Gastrocnemius medialis (tissue), 4 donors: ENCODE measurements around the gene ARHGAP22.

ENCODE experiments used
- POLR2A ChIP-seq, 2 donors: fragments of 450-650 bp; IDR thresholded peaks; one replicate each; pipeline ENCODE4 v1.6.1; 2017; ENCODE audit warnings: antibody characterized with exemption in 2 of 2, mild to moderate bottlenecking in 2 of 2, moderate library complexity in 2 of 2
- TF ChIP-seq, protein P1 (sequence below), 5 experiments: fragments of 450-650 bp in 3 of 5; fragments of 200-600 bp in 2 of 5; sonication (generic) in 2 of 5; IDR thresholded peaks in 4 of 5; conservative IDR thresholded peaks in 1 of 5; 1 replicate in 4 of 5; 2 replicates in 1 of 5; pipeline ENCODE4 v1.5.1; 2016 to 2019; ENCODE audit warnings: antibody characterized with exemption in 5 of 5, mild to moderate bottlenecking in 3 of 5, moderate library complexity in 3 of 5

DNA sequence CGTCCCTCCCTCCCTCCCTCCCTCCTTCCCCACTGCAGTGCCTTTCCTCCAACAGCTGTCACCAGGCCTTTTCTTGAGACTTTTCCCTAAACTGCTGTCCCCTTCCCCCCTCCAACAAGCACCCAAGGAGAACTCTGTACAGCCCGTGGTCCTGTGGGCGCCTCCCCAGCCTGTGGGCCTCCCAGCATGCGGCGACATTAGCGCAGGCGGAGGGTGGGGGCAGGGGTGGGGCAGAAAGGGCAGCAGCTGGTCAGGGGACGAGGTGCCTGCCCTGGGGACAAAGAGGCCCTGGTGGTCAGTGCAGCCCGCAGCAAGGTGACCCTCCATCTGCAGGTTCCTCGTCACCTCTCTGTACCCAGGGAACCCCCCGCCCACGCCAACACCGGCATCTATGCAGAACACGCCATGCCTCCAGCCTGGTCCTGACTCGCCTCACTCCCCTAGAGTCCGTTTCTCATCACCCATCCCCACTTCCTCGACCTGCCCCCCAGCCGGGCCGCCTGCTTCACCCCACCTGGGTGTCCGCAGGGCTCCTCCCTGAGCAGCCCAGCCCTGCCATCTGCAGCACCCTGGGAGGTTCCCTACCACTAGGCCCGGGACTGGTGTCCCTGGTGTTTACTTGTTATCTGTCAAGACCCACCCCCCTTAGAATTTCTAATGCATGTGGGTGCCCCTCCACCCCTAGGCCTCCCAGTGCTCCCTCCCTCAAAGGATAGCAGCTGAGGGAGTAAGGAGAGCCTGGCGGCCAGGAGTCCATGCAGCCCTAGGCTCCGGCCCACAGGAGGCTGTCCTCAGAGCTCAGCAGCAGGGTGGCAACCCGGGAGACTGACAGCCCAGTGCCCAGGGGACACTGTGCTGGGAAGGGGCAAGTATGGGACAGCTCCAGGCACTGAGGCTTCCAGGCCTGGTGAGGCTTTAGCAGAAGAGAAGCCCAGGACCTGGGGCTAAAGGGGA is 147.8 kb downstream of the ARHGAP22 start:
- no peak for TF ChIP-seq POLR2A (IDR thresholded peaks at IDR 0.05)
- TF ChIP-seq, protein P1, sequence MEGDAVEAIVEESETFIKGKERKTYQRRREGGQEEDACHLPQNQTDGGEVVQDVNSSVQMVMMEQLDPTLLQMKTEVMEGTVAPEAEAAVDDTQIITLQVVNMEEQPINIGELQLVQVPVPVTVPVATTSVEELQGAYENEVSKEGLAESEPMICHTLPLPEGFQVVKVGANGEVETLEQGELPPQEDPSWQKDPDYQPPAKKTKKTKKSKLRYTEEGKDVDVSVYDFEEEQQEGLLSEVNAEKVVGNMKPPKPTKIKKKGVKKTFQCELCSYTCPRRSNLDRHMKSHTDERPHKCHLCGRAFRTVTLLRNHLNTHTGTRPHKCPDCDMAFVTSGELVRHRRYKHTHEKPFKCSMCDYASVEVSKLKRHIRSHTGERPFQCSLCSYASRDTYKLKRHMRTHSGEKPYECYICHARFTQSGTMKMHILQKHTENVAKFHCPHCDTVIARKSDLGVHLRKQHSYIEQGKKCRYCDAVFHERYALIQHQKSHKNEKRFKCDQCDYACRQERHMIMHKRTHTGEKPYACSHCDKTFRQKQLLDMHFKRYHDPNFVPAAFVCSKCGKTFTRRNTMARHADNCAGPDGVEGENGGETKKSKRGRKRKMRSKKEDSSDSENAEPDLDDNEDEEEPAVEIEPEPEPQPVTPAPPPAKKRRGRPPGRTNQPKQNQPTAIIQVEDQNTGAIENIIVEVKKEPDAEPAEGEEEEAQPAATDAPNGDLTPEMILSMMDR (IDR thresholded peaks at IDR 0.05 in 4 of 5, conservative IDR thresholded peaks at IDR 0.05 in 1 of 5), result no peak
